Endothelial cell of umbilical vein (primary cell): Measurements from ENCODE around the gene PLEKHG5. TPM values are rescaled to one million over a fixed set of nuclear protein-coding genes. Genes with fewer than 3 reads are reported as not detected.

Experiments used
- BruUV-seq: library from RNA; stranded (reverse); fragments of 400-500 nt; replicated peaks from 2 replicates; lab custom pipeline; 2021; lab: Mats Ljungman, UMichigan
- CTCF ChIA-PET: fragments of 300-600, 350-600 bp; sonication (Branson Sonifier 250); formaldehyde crosslinking; loops from one replicate; lab custom pipeline; 2021; ENCODE audit warnings: antibody characterized with exemption, inconsistent platforms; lab: Charles Lee
- POLR2A ChIA-PET: fragments of 300-600, 350-600 bp; sonication (Branson Sonifier 250); formaldehyde crosslinking; loops from one replicate; lab custom pipeline; 2021; ENCODE audit warnings: antibody characterized with exemption, inconsistent platforms; lab: Charles Lee
- DNase-seq: peaks from one replicate; pipeline ENCODE4 v3.0.0-alpha.2; 2011; ENCODE audit warnings: low read depth, low spot score
- FAIRE-seq: peaks from 2 replicates; lab custom pipeline; 2011; peaks lifted over from hg19 to GRCh38; lab: Jason Lieb, UNC
- H2AFZ ChIP-seq: 2 replicates; pipeline ENCODE4 v1.6.0; 2012; ENCODE audit warnings: low read depth, low read length, control low read depth, inconsistent platforms
- H3K27ac ChIP-seq: 2 replicates; pipeline ENCODE4 v1.5.1; 2011; ENCODE audit warnings: low read depth, mild to moderate bottlenecking, control low read depth, low read length, moderate library complexity; ENCODE audit not compliant: insufficient read depth
- H3K27me3 ChIP-seq, 2 experiments: 2 replicates each; pipeline versions ENCODE4 v1.6.0 to v1.6.1; 2011; ENCODE audit warnings: low read length in 2 of 2, mixed read lengths in 1 of 2; ENCODE audit not compliant: control insufficient read depth in 2 of 2, insufficient read depth in 2 of 2
- H3K36me3 ChIP-seq, 2 experiments: 2 replicates in 1 of 2; 3 replicates in 1 of 2; pipeline ENCODE4 v1.5.1; 2011; ENCODE audit warnings: low read length in 2 of 2, mild to moderate bottlenecking in 1 of 2, moderate library complexity in 1 of 2; ENCODE audit not compliant: control insufficient read depth in 2 of 2, insufficient read depth in 2 of 2; ENCODE audit errors: extremely low read depth in 1 of 2
- H3K4me1 ChIP-seq: 3 replicates; pipeline ENCODE4 v1.5.1; 2011; ENCODE audit warnings: mild to moderate bottlenecking, low read length; ENCODE audit not compliant: control insufficient read depth, insufficient read depth; ENCODE audit errors: extremely low read depth
- H3K4me2 ChIP-seq: 2 replicates; pipeline ENCODE4 v1.6.1; 2011; ENCODE audit warnings: low read length, control low read depth, mixed read lengths; ENCODE audit not compliant: insufficient read depth
- H3K4me3 ChIP-seq, 3 experiments: fragments of 200-600 bp in 1 of 3; sonication (generic), shearing (Covaris generic) in 1 of 3; replicated peaks in 1 of 3; 2 replicates each; pipeline ENCODE4 v1.5.1; 2011 to 2016; ENCODE audit warnings: control low read depth in 3 of 3, low read length in 3 of 3, mild to moderate bottlenecking in 2 of 3, inconsistent platforms in 1 of 3, low read depth in 1 of 3, moderate library complexity in 1 of 3; ENCODE audit not compliant: insufficient read depth in 1 of 3
- H3K79me2 ChIP-seq: 2 replicates; pipeline ENCODE4 v1.6.0; 2012; ENCODE audit warnings: low read length, inconsistent platforms; ENCODE audit not compliant: control insufficient read depth, insufficient read depth
- H3K9ac ChIP-seq: replicated peaks from 2 replicates; pipeline ENCODE3; 2011; ENCODE audit warnings: low read length, control low read depth; ENCODE audit not compliant: insufficient read depth; ENCODE audit errors: extremely low read depth
- H3K9me1 ChIP-seq: replicated peaks from 3 replicates; pipeline ENCODE4 v1.6.0; 2011; ENCODE audit warnings: mild to moderate bottlenecking, low read length; ENCODE audit not compliant: control insufficient read depth, insufficient read depth; ENCODE audit errors: extremely low read depth
- H3K9me3 ChIP-seq: replicated peaks from 2 replicates; pipeline ENCODE4 v1.5.1; 2012; ENCODE audit warnings: low read length, inconsistent platforms; ENCODE audit not compliant: control insufficient read depth, insufficient read depth
- H4K20me1 ChIP-seq: replicated peaks from 2 replicates; pipeline ENCODE3; 2011; ENCODE audit warnings: mild to moderate bottlenecking, low read length; ENCODE audit not compliant: control insufficient read depth, insufficient read depth; ENCODE audit errors: extremely low read depth
- CTCF ChIP-seq, 2 donors: IDR thresholded peaks; 1 replicate in 1 of 2; 2 replicates in 1 of 2; pipeline ENCODE4 v1.5.1; 2011; ENCODE audit warnings: low read length in 2 of 2, mild to moderate bottlenecking in 2 of 2, moderate library complexity in 2 of 2, control low read depth in 1 of 2, inconsistent platforms in 1 of 2, low read depth in 1 of 2; ENCODE audit not compliant: insufficient read depth in 1 of 2; ENCODE audit errors: extremely low read depth in 1 of 2
- EZH2 ChIP-seq: IDR thresholded peaks from 2 replicates; pipeline ENCODE4 v1.6.1; 2012; ENCODE audit warnings: borderline replicate concordance, low read depth, mild to moderate bottlenecking, moderate library complexity, low read length, inconsistent platforms; ENCODE audit not compliant: severe bottlenecking
- FOS ChIP-seq: IDR thresholded peaks from 2 replicates; pipeline ENCODE4 v1.6.1; 2011; ENCODE audit warnings: mild to moderate bottlenecking, low read length, moderate library complexity, borderline replicate concordance; ENCODE audit not compliant: insufficient read depth
- GATA2 ChIP-seq: IDR thresholded peaks from 2 replicates; pipeline ENCODE4 v1.7.0; 2011; ENCODE audit warnings: low read depth, mild to moderate bottlenecking, moderate library complexity, mixed read lengths, low read length; ENCODE audit not compliant: insufficient read length, insufficient read depth
- JUN ChIP-seq: IDR thresholded peaks from 2 replicates; pipeline ENCODE4 v1.6.1; 2011; ENCODE audit warnings: borderline replicate concordance, low read depth; ENCODE audit not compliant: insufficient read length, insufficient read depth
- MAX ChIP-seq: IDR thresholded peaks from 2 replicates; pipeline ENCODE4 v1.6.1; 2011; ENCODE audit not compliant: insufficient read depth, insufficient read length
- MYC ChIP-seq: IDR thresholded peaks from one replicate; pipeline ENCODE4 v1.6.1; 2011; ENCODE audit warnings: mild to moderate bottlenecking, low read depth, low read length
- POLR2A ChIP-seq: IDR thresholded peaks from 2 replicates; pipeline ENCODE4 v1.6.1; 2012; ENCODE audit warnings: low read depth, mild to moderate bottlenecking, control low read depth, low read length
- POLR2AphosphoS5 ChIP-seq: IDR thresholded peaks from 2 replicates; pipeline ENCODE4 v1.6.1; 2012; ENCODE audit warnings: low read depth, mild to moderate bottlenecking, control low read depth, low read length, moderate library complexity; ENCODE audit not compliant: insufficient read depth
- dilution Hi-C: fragments of 300-500 bp; cut with MboI; formaldehyde crosslinking; loops from one replicate; pipeline ENCODE4 v1.15.0; 2019; ENCODE audit warnings: low sequenced_read_pairs; ENCODE audit not compliant: extremely low pct_ligation_motif_present
- intact Hi-C: fragments of 100-400 bp; cut with micrococcal nuclease; formaldehyde crosslinking; loops from one replicate; pipeline ENCODE4 v1.10.0; 2022
- polyA plus RNA-seq, 4 experiments: library from polyadenylated mRNA; depleted of rRNA in 3 of 4; stranded (reverse) in 3 of 4; unstranded in 1 of 4; fragments of >200 nt; gene quantifications; 2 replicates each; pipeline versions ENCODE4 v1.2.1 to v1.2.3, GENCODE V29; 2011 to 2012; ENCODE audit warnings: missing spikeins in 1 of 4
- total RNA-seq: library from RNA; stranded (reverse); gene quantifications from 2 replicates; pipeline ENCODE4 v1.2.3, GENCODE V29; 2021

Gene PLEKHG5
- total and polyA plus RNA-seq, 2 donors (not counting 3 experiments of a cell fraction or from before 2014, with no cell fraction given): 30.6 to 56.9 TPM

- FAIRE-seq: no peak
- Histone ChIP-seq H3K36me3 (no peaks in the 10 kb centered on the region), H3K4me2 (no peak overlapping the region), H3K79me2 (no peaks in the 10 kb centered on the region), H3K4me3 (no peak overlapping the region), H3K27ac (no peak overlapping the region), H3K9ac (no peak overlapping the region), H3K9me3 (no peaks in the 10 kb centered on the region), H3K27me3 (peaks cover 0 to 10% of the 10 kb centered on the region in 2 experiments), H3K9me1 (no peaks in the 10 kb centered on the region), H2AFZ (no peak overlapping the region), H3K4me1 (peaks cover 35% of the 10 kb centered on the region), H4K20me1 (no peaks in the 10 kb centered on the region)
- dilution Hi-C loops: no loop called here
- no peak for TF ChIP-seq GATA2
- TF ChIP-seq JUN: no peak
- no peak for TF ChIP-seq POLR2A
- TF ChIP-seq MAX: no peak
- no peak for TF ChIP-seq FOS
- TF ChIP-seq MYC: no peak
- no peak for TF ChIP-seq CTCF (IDR thresholded peaks at IDR 0.05; ENCODE audit: extremely low read depth in 1 of 2, insufficient read depth in 1 of 2, low read depth in 1 of 2, low read length in 2 of 2)
- no peak for TF ChIP-seq POLR2AphosphoS5
- TF ChIP-seq EZH2: no peak
- ChIA-PET POLR2A (no interaction called here), CTCF (interaction anchor here (1.0 to 11.1 kb wide), 4 partner anchors 16 to 216 kb away, joined by 3 to 202 read pairs (median 4); partner anchors contain the start of gene RNF207)
- no TSS peak for BruUV-seq
- intact Hi-C loops: loop anchor here (5.0 kb wide), 3 partner anchors 159 to 369 kb away; partner anchors contain the start of genes GPR153 and ICMT
- no peak for DNase-seq
These were observed 70.2 kb downstream of the PLEKHG5 start for GRCh38 chr1:6421266-6421665.
